Osteoblast (primary cell): ENCODE measurements around the gene RFC4. TPM values are rescaled to one million over a fixed set of nuclear protein-coding genes. Genes with fewer than 3 reads are reported as not detected.

Source experiments
- DNase-seq: peaks from one replicate; pipeline ENCODE4 v3.0.0; 2011; ENCODE audit warnings: low spot score, mixed read lengths; ENCODE audit not compliant: insufficient read length; ENCODE audit errors: missing footprints
- H2AFZ ChIP-seq: 2 replicates; pipeline ENCODE4 v1.6.0; 2011; ENCODE audit warnings: mild to moderate bottlenecking, low read length
- H3K27ac ChIP-seq: 2 replicates; pipeline ENCODE4 v1.5.1; 2011; ENCODE audit warnings: mild to moderate bottlenecking, low read depth, low read length, moderate library complexity
- H3K27me3 ChIP-seq: 2 replicates; pipeline ENCODE4 v1.6.0; 2012; ENCODE audit warnings: mild to moderate bottlenecking, control low read depth, inconsistent platforms, low read length, moderate library complexity; ENCODE audit not compliant: insufficient read depth
- H3K36me3 ChIP-seq: 2 replicates; pipeline ENCODE4 v1.5.1; 2011; ENCODE audit warnings: mild to moderate bottlenecking, low read length, control low read depth, moderate library complexity; ENCODE audit not compliant: insufficient read depth
- H3K4me1 ChIP-seq: 2 replicates; pipeline ENCODE4 v1.5.1; 2011; ENCODE audit warnings: mild to moderate bottlenecking, low read length, control low read depth, moderate library complexity; ENCODE audit not compliant: insufficient read depth
- H3K4me2 ChIP-seq: 2 replicates; pipeline ENCODE4 v1.6.0; 2011; ENCODE audit warnings: mild to moderate bottlenecking, low read length; ENCODE audit not compliant: insufficient read depth
- H3K4me3 ChIP-seq: fragments of 200-600 bp; sonication (generic); 3 replicates; pipeline ENCODE4 v1.5.1; 2012; ENCODE audit warnings: mild to moderate bottlenecking, low read length, inconsistent platforms; ENCODE audit not compliant: insufficient read depth
- H3K79me2 ChIP-seq: 2 replicates; pipeline ENCODE4 v1.6.0; 2012; ENCODE audit warnings: mild to moderate bottlenecking, low read length, control low read depth, inconsistent platforms; ENCODE audit not compliant: insufficient read depth
- H3K9me3 ChIP-seq: 2 replicates; pipeline ENCODE4 v1.5.1; 2011; ENCODE audit warnings: low read depth, low read length, control low read depth
- H4K20me1 ChIP-seq: 2 replicates; pipeline ENCODE4 v1.6.0; 2012; ENCODE audit warnings: mild to moderate bottlenecking, low read length, control low read depth; ENCODE audit not compliant: insufficient read depth
- total RNA-seq: library from RNA; depleted of rRNA; stranded (reverse); fragments of >200 nt; gene quantifications from 2 replicates; pipeline ENCODE4 v1.2.3, GENCODE V29; 2012
- TF ChIP-seq, protein P1 (sequence below): IDR thresholded peaks from 2 replicates; pipeline ENCODE4 v1.5.1; 2011; ENCODE audit warnings: mild to moderate bottlenecking, low read depth, low read length, moderate library complexity; ENCODE audit errors: extremely low read depth

The RFC4 gene
- total RNA-seq, 1 donor, result 18.1 TPM

- Histone ChIP-seq H3K9me3 (no peaks in the 10 kb centered on the region), H3K4me2 (no peak overlapping the region), H4K20me1 (no peaks in the 10 kb centered on the region), H3K27me3 (no peaks in the 10 kb centered on the region), H3K79me2 (no peaks in the 10 kb centered on the region), H3K4me1 (peaks cover 5% of the 10 kb centered on the region), H2AFZ (no peak overlapping the region), H3K27ac (no peak overlapping the region), H3K4me3 (no peak overlapping the region), H3K36me3 (no peaks in the 10 kb centered on the region)
- TF ChIP-seq, protein P1, sequence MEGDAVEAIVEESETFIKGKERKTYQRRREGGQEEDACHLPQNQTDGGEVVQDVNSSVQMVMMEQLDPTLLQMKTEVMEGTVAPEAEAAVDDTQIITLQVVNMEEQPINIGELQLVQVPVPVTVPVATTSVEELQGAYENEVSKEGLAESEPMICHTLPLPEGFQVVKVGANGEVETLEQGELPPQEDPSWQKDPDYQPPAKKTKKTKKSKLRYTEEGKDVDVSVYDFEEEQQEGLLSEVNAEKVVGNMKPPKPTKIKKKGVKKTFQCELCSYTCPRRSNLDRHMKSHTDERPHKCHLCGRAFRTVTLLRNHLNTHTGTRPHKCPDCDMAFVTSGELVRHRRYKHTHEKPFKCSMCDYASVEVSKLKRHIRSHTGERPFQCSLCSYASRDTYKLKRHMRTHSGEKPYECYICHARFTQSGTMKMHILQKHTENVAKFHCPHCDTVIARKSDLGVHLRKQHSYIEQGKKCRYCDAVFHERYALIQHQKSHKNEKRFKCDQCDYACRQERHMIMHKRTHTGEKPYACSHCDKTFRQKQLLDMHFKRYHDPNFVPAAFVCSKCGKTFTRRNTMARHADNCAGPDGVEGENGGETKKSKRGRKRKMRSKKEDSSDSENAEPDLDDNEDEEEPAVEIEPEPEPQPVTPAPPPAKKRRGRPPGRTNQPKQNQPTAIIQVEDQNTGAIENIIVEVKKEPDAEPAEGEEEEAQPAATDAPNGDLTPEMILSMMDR, result no peak
- DNase-seq, result no peak
Measured at GRCh38 chr3:186751480-186751879, 54.8 kb downstream of the RFC4 start.

DNA sequence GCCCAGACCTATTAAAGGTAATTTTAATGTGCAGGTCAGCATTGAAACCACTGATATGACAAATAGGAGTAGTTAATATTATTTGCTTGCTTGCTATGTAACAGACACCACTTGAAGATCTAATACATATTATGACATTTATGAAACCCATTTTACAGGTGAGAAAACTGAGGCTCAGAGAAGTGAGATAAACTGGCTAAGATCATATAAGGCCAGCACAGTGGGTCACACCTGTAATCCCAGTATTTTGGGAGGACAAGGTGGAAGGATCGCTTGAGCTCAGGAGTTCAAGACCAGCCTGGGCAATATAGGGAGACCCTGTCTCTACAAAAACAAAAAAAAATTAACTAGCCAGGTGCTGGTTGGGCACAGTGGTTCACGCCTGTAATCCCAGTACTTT, 56.0 kb downstream of the RFC4 start:
- no peaks in the 10 kb centered on the region for H3K9me3 ChIP-seq
- H2AFZ ChIP-seq, result no peak overlapping the region
- no peaks in the 10 kb centered on the region for H3K79me2 ChIP-seq
- no peaks in the 10 kb centered on the region for H4K20me1 ChIP-seq
- H3K27me3 ChIP-seq, result no peaks in the 10 kb centered on the region
- H3K27ac ChIP-seq, result no peak overlapping the region
- no peak for DNase-seq
- no peak overlapping the region for H3K4me2 ChIP-seq
- TF ChIP-seq, protein P1, result no peak
- no peak overlapping the region for H3K4me3 ChIP-seq
- no peaks in the 10 kb centered on the region for H3K36me3 ChIP-seq
- peaks cover 5% of the 10 kb centered on the region for H3K4me1 ChIP-seq

DNA sequence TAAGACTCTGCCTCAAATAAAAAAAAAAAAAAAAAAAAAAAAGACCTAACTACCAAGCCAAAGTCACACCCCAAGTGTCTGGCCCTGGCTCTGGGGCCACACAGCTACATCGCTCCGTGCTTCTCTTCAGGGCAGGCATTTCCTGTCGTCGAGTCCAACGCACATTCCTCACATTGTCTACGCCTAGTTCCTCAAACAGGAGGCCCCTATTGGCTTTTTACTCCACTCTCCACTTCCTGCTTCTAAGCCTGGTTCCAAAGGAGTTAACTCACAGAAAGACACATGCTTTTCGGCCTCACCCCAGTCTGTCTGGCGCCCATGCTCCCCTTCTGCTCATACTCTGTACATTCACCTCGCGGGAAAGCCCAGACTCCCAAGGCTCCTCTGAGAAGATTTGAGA, 60.3 kb downstream of the RFC4 start:
- no peaks in the 10 kb centered on the region for H4K20me1 ChIP-seq
- peak overlapping the region; percentile 20 for H3K4me2 ChIP-seq
- no peaks in the 10 kb centered on the region for H3K79me2 ChIP-seq
- no peak for DNase-seq
- H3K27me3 ChIP-seq, result no peaks in the 10 kb centered on the region
- H3K4me1 ChIP-seq, result no peaks in the 10 kb centered on the region
- H3K9me3 ChIP-seq, result no peaks in the 10 kb centered on the region
- H3K27ac ChIP-seq, result no peak overlapping the region
- no peak overlapping the region for H3K4me3 ChIP-seq
- no peaks in the 10 kb centered on the region for H3K36me3 ChIP-seq
- H2AFZ ChIP-seq, result peak overlapping the region; percentile 26
- TF ChIP-seq, protein P1, result no peak

DNA sequence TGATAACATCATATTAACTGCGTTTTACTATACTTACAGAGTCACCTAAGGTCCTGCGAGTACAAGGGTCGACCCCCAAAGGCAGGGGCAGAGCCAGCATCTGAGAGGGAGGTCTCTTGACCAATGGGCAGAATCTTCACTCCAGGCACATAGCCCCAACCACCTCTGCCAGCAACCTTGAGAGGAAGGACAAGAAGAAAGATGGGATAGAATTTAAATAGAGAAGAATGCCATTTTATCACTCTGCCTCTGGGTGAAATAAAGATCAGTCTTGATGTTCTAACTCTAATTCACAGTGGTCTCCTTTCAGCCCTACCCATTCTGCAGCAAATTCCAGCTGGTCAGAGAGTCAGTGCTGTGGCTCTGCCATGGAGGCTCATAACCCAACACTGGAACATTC, 62.6 kb downstream of the RFC4 start:
- Histone ChIP-seq H3K79me2 (no peaks in the 10 kb centered on the region), H3K36me3 (no peaks in the 10 kb centered on the region), H3K27ac (no peak overlapping the region), H3K27me3 (no peaks in the 10 kb centered on the region), H3K4me3 (no peak overlapping the region), H3K4me2 (no peak overlapping the region), H4K20me1 (no peaks in the 10 kb centered on the region), H3K4me1 (no peaks in the 10 kb centered on the region), H2AFZ (no peak overlapping the region), H3K9me3 (no peaks in the 10 kb centered on the region)
- no peak for DNase-seq
- TF ChIP-seq, protein P1, result no peak
